Endodermal cell (in vitro differentiated cells): ENCODE measurements around the gene TMEM174. TPM values are rescaled to one million over a fixed set of nuclear protein-coding genes. Genes with fewer than 3 reads are reported as not detected.

Source experiments
- DNase-seq: peaks from one replicate; pipeline ENCODE4 v3.0.0-alpha.2; 2017
- H3K27ac ChIP-seq: 2 replicates; pipeline ENCODE4 v1.5.1; 2013; ENCODE audit warnings: mild to moderate bottlenecking, low read depth, low read length, moderate library complexity
- H3K27me3 ChIP-seq: 2 replicates; pipeline ENCODE4 v1.6.1; 2013; ENCODE audit warnings: mild to moderate bottlenecking, low read length, moderate library complexity; ENCODE audit not compliant: insufficient read depth, control insufficient read depth, poor library complexity, severe bottlenecking
- H3K36me3 ChIP-seq: 2 replicates; pipeline ENCODE4 v1.7.0; 2013; ENCODE audit warnings: mild to moderate bottlenecking, low read length, moderate library complexity; ENCODE audit not compliant: control insufficient read depth, insufficient read depth
- H3K4me1 ChIP-seq: one replicate; pipeline ENCODE4 v1.7.0; 2013; ENCODE audit warnings: low read length; ENCODE audit not compliant: control insufficient read depth, insufficient read depth
- H3K4me3 ChIP-seq: 2 replicates; pipeline ENCODE4 v1.5.1; 2013; ENCODE audit warnings: mild to moderate bottlenecking, low read length, moderate library complexity
- H3K9ac ChIP-seq: 2 replicates; pipeline ENCODE4 v1.6.1; 2013; ENCODE audit warnings: mild to moderate bottlenecking, low read length, moderate library complexity; ENCODE audit not compliant: poor library complexity, severe bottlenecking; ENCODE audit errors: extremely low read depth
- H3K9me3 ChIP-seq: 2 replicates; pipeline ENCODE4 v1.6.1; 2013; ENCODE audit warnings: mild to moderate bottlenecking, low read length, moderate library complexity; ENCODE audit not compliant: control insufficient read depth
- H3K27ac Mint-ChIP-seq: 2 replicates; pipeline ENCODE4 v1.8.0; 2020; ENCODE audit warnings: mixed read lengths
- H3K27me3 Mint-ChIP-seq: 2 replicates; pipeline ENCODE4 v1.8.0; 2021; ENCODE audit warnings: mild to moderate bottlenecking, mixed read lengths; ENCODE audit not compliant: insufficient read depth
- H3K36me3 Mint-ChIP-seq: 2 replicates; pipeline ENCODE4 v1.8.0; 2020; ENCODE audit warnings: low read depth, mixed read lengths
- H3K4me1 Mint-ChIP-seq: 2 replicates; pipeline ENCODE4 v1.8.0; 2020; ENCODE audit warnings: mixed read lengths
- H3K4me3 Mint-ChIP-seq: 2 replicates; pipeline ENCODE4 v1.8.0; 2020; ENCODE audit warnings: mild to moderate bottlenecking, moderate library complexity, mixed read lengths
- H3K9me3 Mint-ChIP-seq: 2 replicates; pipeline ENCODE4 v1.8.0; 2020; ENCODE audit warnings: mild to moderate bottlenecking, mixed read lengths
- CTCF ChIP-seq: fragments of 200-600 bp; sonication (generic); conservative IDR thresholded peaks from 2 replicates; pipeline ENCODE4 v1.5.0; 2021; ENCODE audit warnings: antibody characterized with exemption, mild to moderate bottlenecking
- WGBS, 2 experiments: methylation state at CpG; one replicate each; pipeline versions ENCODE4 v1.1.5 to v1.1.7; 2013; ENCODE audit warnings: missing lambda C conversion rate in 2 of 2, mixed read lengths in 1 of 2; ENCODE audit not compliant: insufficient coverage in 1 of 2, insufficient read length in 1 of 2; 5-methylcytosine and 5-hydroxymethylcytosine counted together
- total RNA-seq, 2 donors: library from RNA; stranded (reverse); fragmentation: NEBNext Ultra II Directional in 1 of 2; extraction: Animal tissue kit (Norgen Biotek cat#: 25700) in 1 of 2; gene quantifications; 2 replicates in 1 of 2; 3 replicates in 1 of 2; pipeline ENCODE4 v1.2.1, GENCODE V29; 2021

TMEM174 gene
- total RNA-seq, 2 donors from 2014 or later: not detected

GRCh38 chr5:73197637-73198257 is 24.8 kb downstream of the TMEM174 start:
- no peaks in the 10 kb centered on the region for H3K9me3 Mint-ChIP-seq
- peaks cover 15% of the 10 kb centered on the region for H3K27me3 ChIP-seq
- TF ChIP-seq CTCF: no peak
- H3K36me3 ChIP-seq: no peaks in the 10 kb centered on the region
- H3K27ac ChIP-seq: no peak overlapping the region
- H3K4me3 ChIP-seq: no peak overlapping the region
- H3K4me1 Mint-ChIP-seq: no peaks in the 10 kb centered on the region
- no peak overlapping the region for H3K9ac ChIP-seq
- H3K9me3 ChIP-seq: no peaks in the 10 kb centered on the region
- no peak for DNase-seq
- H3K27me3 Mint-ChIP-seq: peaks cover 41% of the 10 kb centered on the region
- H3K4me1 ChIP-seq: no peaks in the 10 kb centered on the region
- no peak overlapping the region for H3K4me3 Mint-ChIP-seq
- no peak overlapping the region for H3K27ac Mint-ChIP-seq
- H3K36me3 Mint-ChIP-seq: no peaks in the 10 kb centered on the region
- 80 to 91% methylated on average over 3 to 7 of the region's 8 CpGs for WGBS, 2 experiments

- Mint-ChIP-seq H3K4me3 (no peak overlapping the region), H3K4me1 (no peaks in the 10 kb centered on the region), H3K27ac (no peak overlapping the region), H3K27me3 (peaks cover 50% of the 10 kb centered on the region), H3K36me3 (no peaks in the 10 kb centered on the region), H3K9me3 (no peaks in the 10 kb centered on the region)
- no peak overlapping the region for H3K4me3 ChIP-seq
- peaks cover 24% of the 10 kb centered on the region for H3K27me3 ChIP-seq
- no peaks in the 10 kb centered on the region for H3K4me1 ChIP-seq
- 90 to 100% methylated on average over 1 to 3 of the region's 3 CpGs for WGBS, 2 experiments
- DNase-seq: no peak
- TF ChIP-seq CTCF: no peak
- no peak overlapping the region for H3K9ac ChIP-seq
- no peaks in the 10 kb centered on the region for H3K9me3 ChIP-seq
- H3K36me3 ChIP-seq: no peaks in the 10 kb centered on the region
- no peak overlapping the region for H3K27ac ChIP-seq
Measured at GRCh38 chr5:73198833-73199592, 26.0 kb downstream of the TMEM174 start.

- H3K36me3 ChIP-seq: no peaks in the 10 kb centered on the region
- H3K27ac ChIP-seq: no peak overlapping the region
- Mint-ChIP-seq H3K9me3 (no peaks in the 10 kb centered on the region), H3K27ac (no peak overlapping the region), H3K36me3 (no peaks in the 10 kb centered on the region), H3K27me3 (peaks cover 53% of the 10 kb centered on the region), H3K4me3 (no peak overlapping the region), H3K4me1 (no peaks in the 10 kb centered on the region)
- H3K9me3 ChIP-seq: no peaks in the 10 kb centered on the region
- WGBS, 2 experiments: 92 to 96% methylated on average over 5 of the region's 5 CpGs
- H3K27me3 ChIP-seq: peaks cover 30% of the 10 kb centered on the region
- TF ChIP-seq CTCF: no peak
- H3K4me3 ChIP-seq: no peak overlapping the region
- H3K9ac ChIP-seq: no peak overlapping the region
- no peak for DNase-seq
- no peaks in the 10 kb centered on the region for H3K4me1 ChIP-seq
Measured at GRCh38 chr5:73199671-73200070, 26.7 kb downstream of the TMEM174 start.
